ENCODE data around the gene VPS13D. TPM values are rescaled to one million over a fixed set of nuclear protein-coding genes. Genes with fewer than 3 reads are reported as not detected.

Gene VPS13D
- total RNA-seq, 6 experiments from 2014 or later = 25.9 to 36.9 (median 30.8) TPM

DNA sequence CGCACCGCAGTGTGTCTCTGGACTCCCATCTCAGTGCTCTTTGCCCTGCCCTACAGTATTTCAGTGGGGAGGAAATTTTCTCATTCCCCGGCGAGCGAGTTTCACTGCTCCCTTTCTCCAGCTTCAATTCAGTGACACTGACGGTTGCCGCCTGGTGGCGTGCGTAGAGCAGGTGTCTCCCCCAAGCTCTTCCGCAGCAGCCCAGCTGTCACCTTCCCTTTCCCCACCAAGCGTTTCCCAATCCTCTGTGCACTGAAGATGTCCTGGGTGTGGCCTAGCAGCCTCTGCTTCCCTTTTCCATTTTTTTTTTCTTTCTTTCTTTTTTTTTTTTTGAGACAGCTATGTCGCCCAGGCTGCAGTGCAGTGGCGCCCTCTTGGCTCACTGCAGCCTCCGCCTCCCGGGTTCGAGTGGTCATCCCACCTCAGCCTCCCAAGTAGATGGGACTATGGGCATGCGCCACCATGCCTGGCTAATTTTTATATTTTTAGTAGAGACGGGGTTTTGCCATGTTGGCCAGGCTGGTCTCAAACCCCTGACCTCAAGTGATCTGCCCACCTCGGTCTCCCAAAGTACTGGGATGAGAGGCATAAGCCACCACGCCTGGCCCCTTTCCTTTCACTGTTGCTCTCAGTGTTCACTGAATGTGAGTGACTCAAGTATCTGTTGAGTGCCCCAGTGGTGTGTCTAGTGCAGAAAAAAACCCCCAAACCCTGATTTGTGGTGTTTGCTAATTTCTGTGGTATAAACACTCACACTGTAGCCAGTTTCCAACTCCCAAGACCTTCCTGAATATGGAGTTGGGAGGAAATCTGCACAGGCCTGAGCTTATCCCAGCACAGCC, 33.0 kb upstream of the VPS13D start:
- H3K4me3 ChIP-seq = no peak overlapping the region
- H3K9me3 ChIP-seq = no peaks in the 10 kb centered on the region
- no peaks in the 10 kb centered on the region for H3K27me3 ChIP-seq
- peak in 2 of 3 donors; percentile 60 to 76 for DNase-seq
- TF ChIP-seq, protein P1, sequence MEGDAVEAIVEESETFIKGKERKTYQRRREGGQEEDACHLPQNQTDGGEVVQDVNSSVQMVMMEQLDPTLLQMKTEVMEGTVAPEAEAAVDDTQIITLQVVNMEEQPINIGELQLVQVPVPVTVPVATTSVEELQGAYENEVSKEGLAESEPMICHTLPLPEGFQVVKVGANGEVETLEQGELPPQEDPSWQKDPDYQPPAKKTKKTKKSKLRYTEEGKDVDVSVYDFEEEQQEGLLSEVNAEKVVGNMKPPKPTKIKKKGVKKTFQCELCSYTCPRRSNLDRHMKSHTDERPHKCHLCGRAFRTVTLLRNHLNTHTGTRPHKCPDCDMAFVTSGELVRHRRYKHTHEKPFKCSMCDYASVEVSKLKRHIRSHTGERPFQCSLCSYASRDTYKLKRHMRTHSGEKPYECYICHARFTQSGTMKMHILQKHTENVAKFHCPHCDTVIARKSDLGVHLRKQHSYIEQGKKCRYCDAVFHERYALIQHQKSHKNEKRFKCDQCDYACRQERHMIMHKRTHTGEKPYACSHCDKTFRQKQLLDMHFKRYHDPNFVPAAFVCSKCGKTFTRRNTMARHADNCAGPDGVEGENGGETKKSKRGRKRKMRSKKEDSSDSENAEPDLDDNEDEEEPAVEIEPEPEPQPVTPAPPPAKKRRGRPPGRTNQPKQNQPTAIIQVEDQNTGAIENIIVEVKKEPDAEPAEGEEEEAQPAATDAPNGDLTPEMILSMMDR (IDR thresholded peaks at IDR 0.05) = no peak
- no peak for TF ChIP-seq POLR2A (IDR thresholded peaks at IDR 0.05)
- WGBS (ENCODE audit: insufficient coverage, low coverage, low lambda C conversion rate, missing lambda C conversion rate) = 68% methylated on average over 11 of the region's 20 CpGs
- peak; percentile 50 to 75 (median 62) for ATAC-seq
- intact Hi-C loops (cut with DNase I) = no loop called here
- H3K4me1 ChIP-seq = no peaks in the 10 kb centered on the region
- H3K36me3 ChIP-seq = peaks cover 0 to 23% (median 9%) of the 10 kb centered on the region in 4 donors
- no peak overlapping the region for H3K27ac ChIP-seq

DNA sequence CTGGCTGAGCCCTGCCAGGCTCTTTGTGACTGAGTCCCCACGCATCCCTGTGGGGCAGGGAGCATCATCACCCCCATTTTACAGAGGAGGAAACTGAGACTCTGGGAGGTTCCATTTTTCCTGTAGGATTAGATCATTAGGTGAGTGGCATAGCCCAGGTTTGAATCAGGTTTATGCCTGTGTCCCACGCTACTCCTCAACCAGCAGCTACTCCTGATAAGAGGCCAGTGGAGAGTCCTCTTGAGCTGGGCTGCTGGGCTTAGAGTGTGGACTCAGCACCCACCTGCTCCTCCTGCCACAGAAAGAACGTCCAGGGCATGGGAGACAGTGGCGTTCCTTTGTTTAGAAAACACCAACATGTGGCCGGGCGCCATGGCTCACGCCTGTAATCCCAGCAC, 32.3 kb upstream of the VPS13D start:
- Histone ChIP-seq H3K4me1 (no peaks in the 10 kb centered on the region), H3K27ac (no peak overlapping the region), H3K27me3 (no peaks in the 10 kb centered on the region), H3K36me3 (peaks cover 0 to 29% (median 10%) of the 10 kb centered on the region in 4 donors), H3K9me3 (no peaks in the 10 kb centered on the region), H3K4me3 (no peak overlapping the region)
- intact Hi-C loops (cut with DNase I) = no loop called here
- TF ChIP-seq, protein P1 (IDR thresholded peaks at IDR 0.05) = no peak
- TF ChIP-seq POLR2A (IDR thresholded peaks at IDR 0.05) = no peak
- DNase-seq = no peak
- 77% methylated on average over 4 of the region's 7 CpGs for WGBS (ENCODE audit: insufficient coverage, low coverage, low lambda C conversion rate, missing lambda C conversion rate)
- ATAC-seq = no peak

DNA sequence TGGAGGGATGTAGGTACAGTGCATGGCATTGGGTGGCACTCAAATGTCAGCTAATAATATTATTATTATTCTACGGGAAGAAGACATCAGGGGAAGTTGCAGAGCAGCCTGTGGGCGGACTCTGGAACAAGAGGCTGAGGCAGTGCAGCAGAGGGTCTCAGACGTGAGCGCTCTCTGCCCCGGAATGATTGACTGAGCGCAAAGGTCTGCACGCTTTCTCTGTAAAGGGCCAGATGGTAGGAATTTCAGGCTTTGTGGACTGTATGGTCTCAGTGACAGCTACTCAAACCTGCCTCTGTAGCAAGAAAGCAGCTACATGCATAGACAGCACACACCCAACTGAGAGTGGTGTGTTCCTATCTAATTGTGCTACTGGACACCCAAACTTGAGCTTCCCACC, 29.6 kb upstream of the VPS13D start:
- no peak for ATAC-seq
- Histone ChIP-seq H3K4me3 (no peak overlapping the region), H3K27me3 (no peaks in the 10 kb centered on the region), H3K27ac (no peak overlapping the region), H3K9me3 (no peaks in the 10 kb centered on the region), H3K4me1 (no peaks in the 10 kb centered on the region), H3K36me3 (peaks cover 0 to 17% (median 3%) of the 10 kb centered on the region in 4 donors)
- TF ChIP-seq, protein P1 (IDR thresholded peaks at IDR 0.05) = no peak
- no peak for TF ChIP-seq POLR2A (IDR thresholded peaks at IDR 0.05)
- DNase-seq = no peak
- WGBS (ENCODE audit: insufficient coverage, low coverage, low lambda C conversion rate, missing lambda C conversion rate) = 97% methylated on average over 6 of the region's 7 CpGs
- intact Hi-C loops (cut with DNase I) = no loop called here

DNA sequence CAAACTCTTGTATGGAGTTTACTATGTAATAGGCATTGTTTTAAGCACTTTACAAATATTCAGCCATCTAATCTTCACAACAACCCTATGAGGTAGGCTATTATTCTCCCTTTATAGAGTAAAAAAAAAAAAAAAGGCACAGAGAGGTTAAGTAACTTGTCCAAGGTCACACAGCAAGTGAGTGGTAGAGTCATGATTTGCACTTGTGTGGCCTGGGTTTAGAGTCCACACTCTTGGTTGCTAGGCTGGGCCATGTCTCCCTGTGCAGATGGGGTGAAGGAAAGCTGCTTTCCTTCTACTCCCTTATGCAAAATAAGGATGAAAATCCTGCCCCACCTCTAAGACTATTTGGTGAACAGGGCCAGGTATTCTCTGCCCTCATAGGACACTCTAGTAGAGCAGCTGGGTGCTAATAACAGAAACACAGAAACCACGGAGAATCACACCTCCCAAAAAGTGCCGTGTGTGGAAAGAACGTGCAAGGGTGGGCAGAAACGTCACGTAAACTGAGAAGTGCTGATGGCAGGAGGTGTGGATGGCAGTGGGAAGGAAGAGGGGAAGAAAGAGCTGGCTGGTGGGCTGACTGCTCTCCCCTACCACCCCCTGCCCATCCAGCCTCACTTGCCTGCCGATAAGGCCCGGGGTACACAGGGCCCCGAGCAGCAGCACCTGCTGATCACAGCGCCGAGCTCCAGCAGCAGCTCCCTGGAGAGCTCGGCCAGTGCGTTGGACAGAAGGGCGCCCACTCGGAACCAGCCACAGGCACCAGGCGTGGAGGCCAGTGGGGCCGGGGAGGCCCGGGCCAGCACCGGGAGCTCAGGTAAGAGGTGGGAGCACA, 28.3 kb upstream of the VPS13D start:
- DNase-seq (no peak), ATAC-seq (no peak)
- Histone ChIP-seq H3K36me3 (peaks cover 0 to 17% (median 3%) of the 10 kb centered on the region in 4 donors), H3K9me3 (no peaks in the 10 kb centered on the region), H3K27ac (no peak overlapping the region), H3K27me3 (no peaks in the 10 kb centered on the region), H3K4me3 (no peak overlapping the region), H3K4me1 (no peaks in the 10 kb centered on the region)
- WGBS (ENCODE audit: insufficient coverage, low coverage, low lambda C conversion rate, missing lambda C conversion rate) = 43% methylated on average over 5 of the region's 18 CpGs
- TF ChIP-seq, protein P1 (IDR thresholded peaks at IDR 0.05) = no peak
- TF ChIP-seq POLR2A (IDR thresholded peaks at IDR 0.05) = no peak
- intact Hi-C loops (cut with DNase I) = no loop called here

Measured in right lobe of liver (tissue), 6 donors.